IMR-90 (cell line): ENCODE results near the gene NTRK2. TPM values are rescaled to one million over a fixed set of nuclear protein-coding genes. Genes with fewer than 3 reads are reported as not detected.

Experiments
- ATAC-seq: fragments of 200-7000 bp; cut with Tn5 transposase; 2 replicates; pipeline ENCODE4 v1.9.1; 2020; ENCODE audit warnings: low read depth, mild to moderate bottlenecking, moderate library complexity
- BruUV-seq: library from RNA; stranded (reverse); fragments of 400-500 nt; replicated peaks from 2 replicates; lab custom pipeline; 2021; lab: Mats Ljungman, UMichigan
- CTCF ChIA-PET: fragments of 300-600 bp; formaldehyde crosslinking; extraction: SDS; loops from one replicate; lab custom pipeline; 2021; ENCODE audit warnings: antibody characterized with exemption; lab: Yijun Ruan, JAX
- POLR2A ChIA-PET: fragments of 300-600 bp; sonication (Branson Sonifier 250); formaldehyde crosslinking; loops from one replicate; lab custom pipeline; 2022; ENCODE audit warnings: antibody characterized with exemption; ENCODE audit not compliant: unreplicated experiment; lab: Charles Lee
- DNase-seq: peaks from one replicate; pipeline ENCODE4 v3.0.0; 2013
- H2AFZ ChIP-seq: replicated peaks from 2 replicates; pipeline ENCODE3; 2013; ENCODE audit warnings: low read length, mild to moderate bottlenecking; ENCODE audit not compliant: poor library complexity
- H2AK5ac ChIP-seq: 2 replicates; pipeline ENCODE4 v1.6.1; 2013; ENCODE audit warnings: low read depth, low read length, inconsistent platforms
- H2AK9ac ChIP-seq: replicated peaks from 2 replicates; pipeline ENCODE3; 2013; ENCODE audit warnings: mild to moderate bottlenecking, low read depth, low read length, moderate library complexity; ENCODE audit not compliant: poor library complexity
- H2BK120ac ChIP-seq: 2 replicates; pipeline ENCODE4 v1.6.1; 2013; ENCODE audit warnings: low read depth, low read length, inconsistent platforms
- H2BK15ac ChIP-seq: 3 replicates; pipeline ENCODE4 v1.6.1; 2013; ENCODE audit warnings: low read depth, low read length, inconsistent platforms
- H2BK20ac ChIP-seq: 2 replicates; pipeline ENCODE4 v1.6.1; 2013; ENCODE audit warnings: low read depth, mild to moderate bottlenecking, inconsistent platforms, low read length, moderate library complexity
- H2BK5ac ChIP-seq: 2 replicates; pipeline ENCODE4 v1.6.1; 2013; ENCODE audit warnings: mild to moderate bottlenecking, low read depth, low read length, inconsistent platforms; ENCODE audit not compliant: poor library complexity, severe bottlenecking
- H3K14ac ChIP-seq: replicated peaks from 2 replicates; pipeline ENCODE4 v1.6.1; 2013; ENCODE audit warnings: low read depth, low read length, inconsistent platforms
- H3K18ac ChIP-seq: 2 replicates; pipeline ENCODE4 v1.6.1; 2013; ENCODE audit warnings: low read depth, low read length, control low read depth
- H3K23ac ChIP-seq: 2 replicates; pipeline ENCODE4 v1.6.1; 2013; ENCODE audit warnings: low read depth, low read length, inconsistent platforms
- H3K27ac ChIP-seq: 2 replicates; pipeline ENCODE4 v1.5.1; 2013; ENCODE audit warnings: mild to moderate bottlenecking, control low read depth, low read length; ENCODE audit not compliant: insufficient read depth
- H3K27me3 ChIP-seq: 2 replicates; pipeline ENCODE4 v1.6.1; 2013; ENCODE audit warnings: low read length; ENCODE audit not compliant: control insufficient read depth, insufficient read depth
- H3K36me3 ChIP-seq: 2 replicates; pipeline ENCODE4 v1.6.1; 2013; ENCODE audit warnings: low read length, mixed read lengths; ENCODE audit not compliant: control insufficient read depth, insufficient read depth
- H3K4ac ChIP-seq: 2 replicates; pipeline ENCODE4 v1.6.1; 2013; ENCODE audit warnings: low read depth, low read length, inconsistent platforms
- H3K4me1 ChIP-seq: 2 replicates; pipeline ENCODE4 v1.6.1; 2013; ENCODE audit warnings: low read length, mixed read lengths; ENCODE audit not compliant: control insufficient read depth, insufficient read depth
- H3K4me2 ChIP-seq: 2 replicates; pipeline ENCODE4 v1.6.1; 2013; ENCODE audit warnings: low read depth, mild to moderate bottlenecking, control low read depth, low read length, moderate library complexity
- H3K4me3 ChIP-seq: 2 replicates; pipeline ENCODE4 v1.5.1; 2013; ENCODE audit warnings: low read depth, mild to moderate bottlenecking, control low read depth, low read length, moderate library complexity; ENCODE audit not compliant: insufficient read depth
- H3K56ac ChIP-seq: 2 replicates; pipeline ENCODE4 v1.6.1; 2013; ENCODE audit warnings: low read length, inconsistent platforms; ENCODE audit not compliant: insufficient read depth; ENCODE audit errors: extremely low read depth
- H3K79me1 ChIP-seq, 2 experiments: 2 replicates each; pipeline ENCODE4 v1.6.1; 2013; ENCODE audit warnings: low read length in 2 of 2, inconsistent platforms in 1 of 2, low read depth in 1 of 2
- H3K9ac ChIP-seq: 2 replicates; pipeline ENCODE4 v1.6.1; 2013; ENCODE audit warnings: low read depth, low read length, control low read depth
- H3K9me1 ChIP-seq: 2 replicates; pipeline ENCODE4 v1.6.1; 2013; ENCODE audit warnings: low read length, inconsistent platforms; ENCODE audit not compliant: insufficient read depth
- H3K9me3 ChIP-seq: 2 replicates; pipeline ENCODE4 v1.6.1; 2013; ENCODE audit warnings: low read length; ENCODE audit not compliant: control insufficient read depth, insufficient read depth
- H4K20me1 ChIP-seq: 2 replicates; pipeline ENCODE4 v1.6.1; 2013; ENCODE audit warnings: low read length, inconsistent platforms; ENCODE audit not compliant: insufficient read depth
- H4K5ac ChIP-seq: 2 replicates; pipeline ENCODE4 v1.6.1; 2013; ENCODE audit warnings: mild to moderate bottlenecking, low read depth, low read length, control low read depth
- H4K8ac ChIP-seq, 2 experiments: 2 replicates each; pipeline ENCODE4 v1.6.1; 2013; ENCODE audit warnings: low read depth in 2 of 2, low read length in 2 of 2, control low read depth in 1 of 2, inconsistent platforms in 1 of 2
- H4K91ac ChIP-seq: 2 replicates; pipeline ENCODE4 v1.6.1; 2013; ENCODE audit warnings: low read depth, low read length, inconsistent platforms; ENCODE audit not compliant: insufficient read depth
- CEBPB ChIP-seq: IDR thresholded peaks from 2 replicates; pipeline ENCODE4 v1.6.1; 2012; ENCODE audit warnings: low read depth, low read length, improper control_type of control experiment
- CHD1 ChIP-seq: IDR thresholded peaks from 2 replicates; pipeline ENCODE4 v1.6.1; 2012; ENCODE audit warnings: low read depth, low read length, improper control_type of control experiment
- FOS ChIP-seq: fragments of 150-350 bp; IDR thresholded peaks from 2 replicates; pipeline ENCODE4 v1.6.1; 2016; ENCODE audit warnings: low read depth, low read length
- MAFK ChIP-seq: IDR thresholded peaks from 2 replicates; pipeline ENCODE4 v1.6.1; 2012; ENCODE audit warnings: low read depth, low read length, improper control_type of control experiment
- MAZ ChIP-seq: IDR thresholded peaks from 2 replicates; pipeline ENCODE4 v1.6.1; 2012; ENCODE audit warnings: low read depth, mild to moderate bottlenecking, low read length, improper control_type of control experiment, moderate library complexity, borderline replicate concordance
- MXI1 ChIP-seq: IDR thresholded peaks from 2 replicates; pipeline ENCODE4 v1.6.1; 2012; ENCODE audit warnings: low read depth, mild to moderate bottlenecking, low read length, moderate library complexity, borderline replicate concordance
- NFE2L2 ChIP-seq: fragments of 150-350 bp; IDR thresholded peaks from 2 replicates; pipeline ENCODE4 v1.6.1; 2016; ENCODE audit warnings: low read depth, mild to moderate bottlenecking, low read length
- POLR2A ChIP-seq: IDR thresholded peaks from 2 replicates; pipeline ENCODE4 v1.6.1; 2012; ENCODE audit warnings: mild to moderate bottlenecking, low read depth, low read length
- RAD21 ChIP-seq: IDR thresholded peaks from 2 replicates; pipeline ENCODE4 v1.6.1; 2012; ENCODE audit warnings: low read length, improper control_type of control experiment
- RCOR1 ChIP-seq: IDR thresholded peaks from 2 replicates; pipeline ENCODE4 v1.6.1; 2012; ENCODE audit warnings: mild to moderate bottlenecking, low read length, improper control_type of control experiment; ENCODE audit not compliant: insufficient replicate concordance
- RFX5 ChIP-seq: IDR thresholded peaks from 2 replicates; pipeline ENCODE4 v1.8.0; 2012; ENCODE audit warnings: low read depth, mild to moderate bottlenecking, low read length, moderate library complexity
- SMC3 ChIP-seq: fragments of 150-350 bp; IDR thresholded peaks from 2 replicates; pipeline ENCODE4 v1.6.1; 2016; ENCODE audit warnings: low read depth, mild to moderate bottlenecking, antibody characterized with exemption, low read length, moderate library complexity
- USF2 ChIP-seq: fragments of 150-350 bp; IDR thresholded peaks from 2 replicates; pipeline ENCODE4 v1.6.1; 2017; ENCODE audit warnings: mild to moderate bottlenecking, antibody characterized with exemption, low read length, low read depth
- WGBS, 2 experiments: methylation state at CpG; one replicate each; pipeline versions ENCODE4 v1.1.5 to v1.1.7; 2013; ENCODE audit warnings: missing lambda C conversion rate in 2 of 2; ENCODE audit not compliant: insufficient read length in 1 of 2; ENCODE audit errors: extremely low coverage in 2 of 2; 5-methylcytosine and 5-hydroxymethylcytosine counted together
- dilution Hi-C: fragments of 300-500 bp; cut with HindIII; formaldehyde crosslinking; loops from one replicate; pipeline ENCODE4 v1.14.3; 2018; ENCODE audit warnings: low sequenced_read_pairs; ENCODE audit not compliant: unreplicated experiment
- in situ Hi-C: fragments of 300-500 bp; cut with MboI; formaldehyde crosslinking; loops from 3 replicates; pipeline ENCODE4 v1.14.3; 2019; ENCODE audit warnings: low sequenced_read_pairs, inconsistent platforms, mixed read lengths
- intact Hi-C: fragments of 100-400 bp; cut with micrococcal nuclease; formaldehyde crosslinking; loops from 2 replicates; pipeline ENCODE4 v1.10.0; 2022
- polyA plus RNA-seq, 3 experiments: library from polyadenylated mRNA; depleted of rRNA; stranded (reverse); fragments of >200 nt; gene quantifications; 2 replicates each; pipeline ENCODE4 v1.2.3, GENCODE V29; 2012; ENCODE audit warnings: low replicate concordance in 1 of 3
- total RNA-seq: library from RNA; depleted of rRNA; stranded (reverse); fragments of >200 nt; gene quantifications from 2 replicates; pipeline ENCODE4 v1.2.3, GENCODE V29; 2012
- TF ChIP-seq, protein P1 (sequence below): conservative IDR thresholded peaks from 2 replicates; pipeline ENCODE4 v1.5.1; 2012; ENCODE audit warnings: mild to moderate bottlenecking, low read depth, low read length, improper control_type of control experiment
- TF ChIP-seq, protein P2 (sequence below): fragments of 150-350 bp; IDR thresholded peaks from 2 replicates; pipeline ENCODE4 v1.6.1; 2016; ENCODE audit warnings: low read depth, mild to moderate bottlenecking, low read length, moderate library complexity, borderline replicate concordance

The NTRK2 gene
- total and polyA plus RNA-seq, 2 of the 4 experiments (the other 2 are of a cell fraction) = under 0.01 to 0.02 TPM

- peaks cover 15% of the 10 kb centered on the region for H3K9me3 ChIP-seq
- no peak overlapping the region for H2AFZ ChIP-seq
- no peak overlapping the region for H3K4ac ChIP-seq
- DNase-seq (no peak), ATAC-seq (no peak)
- H3K23ac ChIP-seq = no peak overlapping the region
- ChIA-PET CTCF (no interaction called here), POLR2A (no interaction called here)
- BruUV-seq = no TSS peak
- no peaks in the 10 kb centered on the region for H3K4me1 ChIP-seq
- H3K27ac ChIP-seq = no peak overlapping the region
- no peak for TF ChIP-seq CEBPB
- TF ChIP-seq CHD1 = no peak
- TF ChIP-seq, protein P1, sequence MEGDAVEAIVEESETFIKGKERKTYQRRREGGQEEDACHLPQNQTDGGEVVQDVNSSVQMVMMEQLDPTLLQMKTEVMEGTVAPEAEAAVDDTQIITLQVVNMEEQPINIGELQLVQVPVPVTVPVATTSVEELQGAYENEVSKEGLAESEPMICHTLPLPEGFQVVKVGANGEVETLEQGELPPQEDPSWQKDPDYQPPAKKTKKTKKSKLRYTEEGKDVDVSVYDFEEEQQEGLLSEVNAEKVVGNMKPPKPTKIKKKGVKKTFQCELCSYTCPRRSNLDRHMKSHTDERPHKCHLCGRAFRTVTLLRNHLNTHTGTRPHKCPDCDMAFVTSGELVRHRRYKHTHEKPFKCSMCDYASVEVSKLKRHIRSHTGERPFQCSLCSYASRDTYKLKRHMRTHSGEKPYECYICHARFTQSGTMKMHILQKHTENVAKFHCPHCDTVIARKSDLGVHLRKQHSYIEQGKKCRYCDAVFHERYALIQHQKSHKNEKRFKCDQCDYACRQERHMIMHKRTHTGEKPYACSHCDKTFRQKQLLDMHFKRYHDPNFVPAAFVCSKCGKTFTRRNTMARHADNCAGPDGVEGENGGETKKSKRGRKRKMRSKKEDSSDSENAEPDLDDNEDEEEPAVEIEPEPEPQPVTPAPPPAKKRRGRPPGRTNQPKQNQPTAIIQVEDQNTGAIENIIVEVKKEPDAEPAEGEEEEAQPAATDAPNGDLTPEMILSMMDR = no peak
- no peak for TF ChIP-seq NFE2L2
- no peak for TF ChIP-seq RCOR1
- TF ChIP-seq POLR2A = no peak
- TF ChIP-seq MXI1 = no peak
- TF ChIP-seq FOS = no peak
- no peak for TF ChIP-seq RAD21
- TF ChIP-seq USF2 = no peak
- TF ChIP-seq, protein P2, sequence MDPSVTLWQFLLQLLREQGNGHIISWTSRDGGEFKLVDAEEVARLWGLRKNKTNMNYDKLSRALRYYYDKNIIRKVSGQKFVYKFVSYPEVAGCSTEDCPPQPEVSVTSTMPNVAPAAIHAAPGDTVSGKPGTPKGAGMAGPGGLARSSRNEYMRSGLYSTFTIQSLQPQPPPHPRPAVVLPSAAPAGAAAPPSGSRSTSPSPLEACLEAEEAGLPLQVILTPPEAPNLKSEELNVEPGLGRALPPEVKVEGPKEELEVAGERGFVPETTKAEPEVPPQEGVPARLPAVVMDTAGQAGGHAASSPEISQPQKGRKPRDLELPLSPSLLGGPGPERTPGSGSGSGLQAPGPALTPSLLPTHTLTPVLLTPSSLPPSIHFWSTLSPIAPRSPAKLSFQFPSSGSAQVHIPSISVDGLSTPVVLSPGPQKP = no peak
- TF ChIP-seq SMC3 = no peak
- TF ChIP-seq MAZ = no peak
- TF ChIP-seq MAFK = no peak
- TF ChIP-seq RFX5 = no peak
- no peak overlapping the region for H4K8ac ChIP-seq
- no peak overlapping the region for H2BK120ac ChIP-seq
- no peak overlapping the region for H3K56ac ChIP-seq
- H3K9ac ChIP-seq = no peak overlapping the region
- no peak overlapping the region for H4K91ac ChIP-seq
- H3K36me3 ChIP-seq = no peaks in the 10 kb centered on the region
- H2AK5ac ChIP-seq = no peak overlapping the region
- no peak overlapping the region for H3K4me3 ChIP-seq
- dilution Hi-C loops = no loop called here
- no peaks in the 10 kb centered on the region for H3K79me1 ChIP-seq
- no peak overlapping the region for H2BK20ac ChIP-seq
- no peaks in the 10 kb centered on the region for H3K27me3 ChIP-seq
- no peak overlapping the region for H3K18ac ChIP-seq
- no peak overlapping the region for H2AK9ac ChIP-seq
- no peak overlapping the region for H4K5ac ChIP-seq
- H3K9me1 ChIP-seq = no peaks in the 10 kb centered on the region
- H3K4me2 ChIP-seq = no peak overlapping the region
- WGBS, 2 experiments = no CpG with 5 or more reads among the region's 7 CpGs
- in situ Hi-C loops = no loop called here
- H4K20me1 ChIP-seq = no peaks in the 10 kb centered on the region
- H2BK5ac ChIP-seq = no peak overlapping the region
- H3K14ac ChIP-seq = no peak overlapping the region
- no peak overlapping the region for H2BK15ac ChIP-seq
- intact Hi-C loops = no loop called here
Measured at GRCh38 chr9:85014292-85014691, 344.8 kb downstream of the NTRK2 start.
